ENCODE data around the gene DYSF. TPM values are rescaled to one million over a fixed set of nuclear protein-coding genes. Genes with fewer than 3 reads are reported as not detected.

Gene DYSF
- total RNA-seq, 1 experiment from 2014 or later: 0.24 TPM

DNA sequence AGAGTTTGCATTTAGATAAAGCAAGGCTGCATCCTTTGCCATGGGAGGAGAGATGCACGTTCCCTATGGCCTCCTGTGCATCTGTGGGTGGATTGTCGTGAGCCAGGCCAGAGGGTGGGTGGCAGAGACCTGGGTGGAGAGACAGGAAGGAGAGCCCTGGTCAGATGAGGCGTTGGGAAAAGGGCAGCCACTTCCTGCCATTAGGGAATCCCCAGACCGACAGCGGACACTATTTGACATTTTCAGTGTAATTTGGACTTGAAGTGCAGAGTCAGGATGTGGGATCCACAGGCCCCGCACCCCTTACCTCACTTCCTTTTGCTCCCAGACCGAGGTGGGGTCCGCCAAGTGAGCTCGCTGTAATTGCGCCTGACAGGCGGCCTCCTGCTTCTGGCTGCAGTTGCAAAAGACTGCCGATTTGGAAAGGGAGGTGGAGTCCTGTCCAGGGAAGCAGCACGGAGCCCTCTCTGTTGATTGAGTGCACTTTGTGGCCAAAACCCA lies 150.0 kb downstream of the DYSF start:
- CTCF ChIA-PET: no interaction called here
- intact Hi-C loops (cut with micrococcal nuclease; ENCODE audit: unreplicated experiment): no loop called here
- Histone ChIP-seq H3K4me1 (ENCODE audit: insufficient read depth, low read length, poor library complexity, severe bottlenecking) (peaks cover 5% of the 10 kb centered on the region), H3K36me3 (ENCODE audit: insufficient read depth, low read length, poor library complexity, severe bottlenecking) (no peaks in the 10 kb centered on the region), H3K27me3 (replicated peaks; ENCODE audit: insufficient read depth, low read depth, low read length, poor library complexity) (no peaks in the 10 kb centered on the region), H3K4me3 (ENCODE audit: low read depth, low read length, poor library complexity, severe bottlenecking) (no peak overlapping the region), H3K27ac (ENCODE audit: low read depth, low read length, poor library complexity, severe bottlenecking) (no peak overlapping the region), H3K9me3 (ENCODE audit: low read depth, low read length, poor library complexity, severe bottlenecking) (no peaks in the 10 kb centered on the region)
- DNase-seq (ENCODE audit: low spot score): no peak
- no TSS peak for BruUV-seq (replicated peaks)
- TF ChIP-seq EZH2 (IDR thresholded peaks at IDR 0.05; ENCODE audit: borderline replicate concordance, low read depth, low read length, poor library complexity, severe bottlenecking): no peak
- POLR2A ChIA-PET (ENCODE audit: low non-redundant PET): no interaction called here

DNA sequence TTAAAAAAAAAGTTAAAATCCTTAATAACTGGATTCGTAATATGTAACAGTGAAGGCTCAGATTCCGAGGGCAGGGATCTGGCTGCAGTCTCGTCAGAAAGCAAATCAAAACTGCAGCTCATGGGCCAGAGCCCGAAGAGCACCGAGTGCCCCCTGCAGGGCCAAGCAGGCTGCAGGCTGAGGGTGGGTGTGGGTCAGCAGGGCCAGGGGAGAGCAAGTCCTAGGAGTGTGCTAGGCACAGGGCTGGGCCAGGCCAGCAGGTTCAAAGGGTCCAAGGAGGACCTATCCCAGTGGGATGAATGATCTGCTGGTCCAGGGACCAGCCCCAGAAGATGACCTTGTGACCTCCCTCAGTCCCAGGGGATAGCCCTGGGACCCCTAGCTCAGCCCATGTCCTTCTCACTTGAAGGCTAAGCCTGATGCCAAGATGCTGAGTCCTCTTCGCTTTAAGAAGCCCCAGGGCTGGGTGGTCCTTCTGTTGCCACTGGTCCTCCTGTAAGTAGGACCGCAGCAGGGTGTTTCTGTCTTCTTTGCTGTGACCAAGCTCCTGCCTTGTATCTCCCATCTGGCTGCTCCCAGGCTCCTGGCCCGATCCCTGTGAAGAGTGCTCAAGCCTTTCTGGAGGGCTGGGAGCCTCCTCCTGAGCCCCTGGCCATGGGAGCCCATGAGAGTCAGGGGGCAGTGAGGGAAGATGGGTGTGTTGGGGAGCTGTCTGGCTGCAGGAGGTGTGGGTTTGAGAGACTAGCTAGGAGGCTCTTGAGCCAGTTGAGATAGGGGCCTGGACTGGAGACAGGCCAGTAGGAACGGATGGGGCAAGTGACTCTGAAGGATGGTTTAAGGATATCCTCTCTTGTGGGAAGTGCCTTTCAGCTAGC lies 150.7 kb downstream of the DYSF start:
- no peaks in the 10 kb centered on the region for H3K27me3 ChIP-seq (replicated peaks; ENCODE audit: insufficient read depth, low read depth, low read length, poor library complexity)
- POLR2A ChIA-PET (ENCODE audit: low non-redundant PET): no interaction called here

DNA sequence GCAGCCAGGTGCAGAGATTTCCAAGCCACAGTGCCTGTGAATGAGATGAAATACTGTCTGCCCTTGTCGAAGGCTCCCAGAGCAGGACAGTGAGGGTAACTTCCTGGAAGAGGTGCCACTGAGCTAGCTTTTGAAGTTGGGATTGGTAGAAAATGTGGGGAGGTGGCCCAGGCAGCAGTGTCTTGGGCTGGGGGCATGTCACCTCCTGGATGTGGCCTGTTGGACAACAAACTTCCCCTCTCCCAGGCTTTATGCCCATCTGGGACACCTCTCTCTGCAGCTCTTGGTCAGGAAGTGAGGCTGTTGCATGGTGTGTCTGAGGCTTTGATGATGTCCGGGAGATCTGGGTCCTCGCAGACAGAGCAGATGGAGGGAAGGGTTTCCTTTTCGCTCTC lies 151.4 kb downstream of the DYSF start:
- no peaks in the 10 kb centered on the region for H3K9me3 ChIP-seq (ENCODE audit: low read depth, low read length, poor library complexity, severe bottlenecking)
- no peak overlapping the region for H3K4me3 ChIP-seq (ENCODE audit: low read depth, low read length, poor library complexity, severe bottlenecking)
- ChIA-PET POLR2A (ENCODE audit: low non-redundant PET) (no interaction called here), CTCF (no interaction called here)
- intact Hi-C loops (cut with micrococcal nuclease; ENCODE audit: unreplicated experiment): no loop called here
- H3K27ac ChIP-seq (ENCODE audit: low read depth, low read length, poor library complexity, severe bottlenecking): no peak overlapping the region
- no peak for DNase-seq (ENCODE audit: low spot score)
- TF ChIP-seq EZH2 (IDR thresholded peaks at IDR 0.05; ENCODE audit: borderline replicate concordance, low read depth, low read length, poor library complexity, severe bottlenecking): no peak
- TF ChIP-seq, protein P1, sequence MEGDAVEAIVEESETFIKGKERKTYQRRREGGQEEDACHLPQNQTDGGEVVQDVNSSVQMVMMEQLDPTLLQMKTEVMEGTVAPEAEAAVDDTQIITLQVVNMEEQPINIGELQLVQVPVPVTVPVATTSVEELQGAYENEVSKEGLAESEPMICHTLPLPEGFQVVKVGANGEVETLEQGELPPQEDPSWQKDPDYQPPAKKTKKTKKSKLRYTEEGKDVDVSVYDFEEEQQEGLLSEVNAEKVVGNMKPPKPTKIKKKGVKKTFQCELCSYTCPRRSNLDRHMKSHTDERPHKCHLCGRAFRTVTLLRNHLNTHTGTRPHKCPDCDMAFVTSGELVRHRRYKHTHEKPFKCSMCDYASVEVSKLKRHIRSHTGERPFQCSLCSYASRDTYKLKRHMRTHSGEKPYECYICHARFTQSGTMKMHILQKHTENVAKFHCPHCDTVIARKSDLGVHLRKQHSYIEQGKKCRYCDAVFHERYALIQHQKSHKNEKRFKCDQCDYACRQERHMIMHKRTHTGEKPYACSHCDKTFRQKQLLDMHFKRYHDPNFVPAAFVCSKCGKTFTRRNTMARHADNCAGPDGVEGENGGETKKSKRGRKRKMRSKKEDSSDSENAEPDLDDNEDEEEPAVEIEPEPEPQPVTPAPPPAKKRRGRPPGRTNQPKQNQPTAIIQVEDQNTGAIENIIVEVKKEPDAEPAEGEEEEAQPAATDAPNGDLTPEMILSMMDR (conservative IDR thresholded peaks at IDR 0.05; ENCODE audit: low read depth, low read length): no peak
- BruUV-seq (replicated peaks): no TSS peak
- peaks cover 5% of the 10 kb centered on the region for H3K4me1 ChIP-seq (ENCODE audit: insufficient read depth, low read length, poor library complexity, severe bottlenecking)
- no peaks in the 10 kb centered on the region for H3K27me3 ChIP-seq (replicated peaks; ENCODE audit: insufficient read depth, low read depth, low read length, poor library complexity)
- H3K36me3 ChIP-seq (ENCODE audit: insufficient read depth, low read length, poor library complexity, severe bottlenecking): no peaks in the 10 kb centered on the region

More for the DNA sequence above, 150.7 kb downstream of the DYSF start:
- H3K4me3 ChIP-seq (ENCODE audit: low read depth, low read length, poor library complexity, severe bottlenecking): no peak overlapping the region
- H3K9me3 ChIP-seq (ENCODE audit: low read depth, low read length, poor library complexity, severe bottlenecking): no peaks in the 10 kb centered on the region
- DNase-seq (ENCODE audit: low spot score): no peak
- intact Hi-C loops (cut with micrococcal nuclease; ENCODE audit: unreplicated experiment): no loop called here
- TF ChIP-seq, protein P1 (conservative IDR thresholded peaks at IDR 0.05; ENCODE audit: low read depth, low read length): no peak
- TF ChIP-seq EZH2 (IDR thresholded peaks at IDR 0.05; ENCODE audit: borderline replicate concordance, low read depth, low read length, poor library complexity, severe bottlenecking): no peak
- no TSS peak for BruUV-seq (replicated peaks)
- H3K36me3 ChIP-seq (ENCODE audit: insufficient read depth, low read length, poor library complexity, severe bottlenecking): no peaks in the 10 kb centered on the region
- peaks cover 5% of the 10 kb centered on the region for H3K4me1 ChIP-seq (ENCODE audit: insufficient read depth, low read length, poor library complexity, severe bottlenecking)
- CTCF ChIA-PET: no interaction called here
- H3K27ac ChIP-seq (ENCODE audit: low read depth, low read length, poor library complexity, severe bottlenecking): no peak overlapping the region
